Effector CD8-positive, alpha-beta T cell (primary cell): Measurements from ENCODE around the gene CGREF1.
A peak's percentile ranks its signal among the peaks of the same experiment; 100 is the strongest.

Source experiments
- DNase-seq: peaks from one replicate; lab custom pipeline; 2025; lab: John Stamatoyannopoulos, UW

The CGREF1 gene

GRCh38 chr2:27073782-27074181 lies 45.1 kb downstream of the CGREF1 start:
- no peak for DNase-seq

- no peak for DNase-seq
Observed at GRCh38 chr2:27072920-27073319, 46.0 kb downstream of the CGREF1 start.

GRCh38 chr2:27071990-27072830 lies 46.7 kb downstream of the CGREF1 start:
- no peak for DNase-seq

GRCh38 chr2:27071277-27071989 lies 47.5 kb downstream of the CGREF1 start, which contains the start of gene OST4:
Gene OST4, minus strand, starts transcription at chr2:27071654.
- DNase-seq = peak; percentile 75

GRCh38 chr2:27070653-27071276 lies 48.2 kb downstream of the CGREF1 start:
- no peak for DNase-seq

GRCh38 chr2:27069961-27070618 lies 48.8 kb downstream of the CGREF1 start:
- DNase-seq = no peak

- DNase-seq = no peak
Observed at GRCh38 chr2:27069436-27069835, 49.5 kb downstream of the CGREF1 start.

- no peak for DNase-seq
Observed at GRCh38 chr2:27067385-27067784, 51.5 kb downstream of the CGREF1 start.

- DNase-seq = no peak
Observed at GRCh38 chr2:27065128-27065527, 53.8 kb downstream of the CGREF1 start.

GRCh38 chr2:27060323-27060722 lies 58.6 kb downstream of the CGREF1 start:
- DNase-seq = no peak

- DNase-seq = no peak
Observed at GRCh38 chr2:27059141-27059820, 59.6 kb downstream of the CGREF1 start.

GRCh38 chr2:27058210-27058609 lies 60.7 kb downstream of the CGREF1 start:
- DNase-seq = no peak

GRCh38 chr2:27057184-27057583 lies 61.7 kb downstream of the CGREF1 start:
- no peak for DNase-seq

GRCh38 chr2:27054721-27055120 lies 64.2 kb downstream of the CGREF1 start:
- DNase-seq = no peak

GRCh38 chr2:27053776-27054175 lies 65.2 kb downstream of the CGREF1 start:
- no peak for DNase-seq

GRCh38 chr2:27053321-27053720 lies 65.6 kb downstream of the CGREF1 start:
- DNase-seq = no peak

GRCh38 chr2:27051902-27052645 lies 66.9 kb downstream of the CGREF1 start:
- DNase-seq = peak; percentile 57

GRCh38 chr2:27050996-27051901 lies 67.7 kb downstream of the CGREF1 start, which contains the start of gene AGBL5:
Gene AGBL5, plus strand, starts transcription at chr2:27051668. Its CDS starts 1,291 bp downstream, at chr2:27052959.
- peak; percentile 92 for DNase-seq
